Endothelial cell (in vitro differentiated cells): ENCODE data around the gene SUN5. TPM values are rescaled to one million over a fixed set of nuclear protein-coding genes. Genes with fewer than 3 reads are reported as not detected.

Experiments
- DNase-seq: peaks from one replicate; pipeline ENCODE4 v3.0.0; 2021; ENCODE audit warnings: low spot score
- H3K27ac Mint-ChIP-seq: one replicate; pipeline ENCODE4 v1.8.0; 2021; ENCODE audit warnings: mixed read lengths, inconsistent platforms; ENCODE audit not compliant: unreplicated experiment
- H3K27me3 Mint-ChIP-seq: one replicate; pipeline ENCODE4 v1.8.0; 2021; ENCODE audit warnings: mild to moderate bottlenecking, moderate library complexity, mixed read lengths, inconsistent platforms; ENCODE audit not compliant: unreplicated experiment
- H3K36me3 Mint-ChIP-seq: one replicate; pipeline ENCODE4 v1.8.0; 2021; ENCODE audit warnings: mild to moderate bottlenecking, low read depth, mixed read lengths, inconsistent platforms; ENCODE audit not compliant: unreplicated experiment
- H3K4me1 Mint-ChIP-seq: one replicate; pipeline ENCODE4 v1.8.0; 2021; ENCODE audit warnings: mild to moderate bottlenecking, mixed read lengths, inconsistent platforms; ENCODE audit not compliant: unreplicated experiment
- H3K4me3 Mint-ChIP-seq: one replicate; pipeline ENCODE4 v1.8.0; 2021; ENCODE audit warnings: mild to moderate bottlenecking, mixed read lengths, inconsistent platforms; ENCODE audit not compliant: unreplicated experiment
- H3K9me3 Mint-ChIP-seq: one replicate; pipeline ENCODE4 v1.8.0; 2021; ENCODE audit warnings: mixed read lengths, inconsistent platforms; ENCODE audit not compliant: unreplicated experiment
- CTCF ChIP-seq: fragments of 200-600 bp; sonication (generic); IDR thresholded peaks from one replicate; pipeline ENCODE4 v1.5.0; 2021; ENCODE audit warnings: antibody characterized with exemption; ENCODE audit not compliant: unreplicated experiment
- total RNA-seq: library from RNA; stranded (reverse); fragmentation: NEBNext Ultra II Directional; extraction: Animal tissue kit (Norgen Biotek cat#: 25700); gene quantifications from one replicate; pipeline ENCODE4 v1.2.1, GENCODE V29; 2021; ENCODE audit not compliant: unreplicated experiment

Gene SUN5
- total RNA-seq, 1 donor from 2014 or later, result not detected

DNA sequence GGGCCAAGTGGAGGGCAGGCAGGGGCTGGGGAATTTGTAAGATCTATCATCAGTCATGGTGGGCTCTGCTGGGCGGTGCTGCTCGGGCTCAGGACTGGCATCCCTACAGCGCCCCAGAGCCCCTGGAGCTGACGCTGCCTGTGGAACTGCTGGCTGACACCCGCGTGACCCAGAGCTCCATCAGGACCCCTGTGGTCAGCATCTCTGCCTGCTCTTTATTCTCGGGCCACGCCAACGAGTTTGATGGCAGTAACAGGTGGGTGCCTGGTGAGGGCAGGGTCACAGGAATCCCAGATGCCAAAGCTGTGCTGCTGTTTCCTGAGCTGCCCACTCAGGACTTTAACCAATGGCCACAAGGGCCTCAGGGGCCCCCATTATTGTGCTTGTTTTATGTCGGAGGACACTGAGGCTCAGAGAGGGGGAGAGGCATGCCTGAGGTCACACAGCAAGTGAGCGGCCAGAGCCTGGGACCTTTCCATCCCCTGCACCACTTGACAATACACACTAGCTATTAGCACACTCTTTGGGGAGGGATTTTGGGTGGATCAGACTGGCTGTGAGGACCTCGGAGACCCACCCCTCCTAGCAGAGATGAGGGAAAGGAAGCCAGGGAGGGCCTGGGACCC lies 9.6 kb upstream of the SUN5 start:
- Mint-ChIP-seq H3K4me1 (peaks cover 4% of the 10 kb centered on the region), H3K27ac (no peak overlapping the region), H3K27me3 (peaks cover 4% of the 10 kb centered on the region), H3K9me3 (no peaks in the 10 kb centered on the region), H3K4me3 (no peak overlapping the region), H3K36me3 (no peaks in the 10 kb centered on the region)
- no peak for TF ChIP-seq CTCF
- no peak for DNase-seq

DNA sequence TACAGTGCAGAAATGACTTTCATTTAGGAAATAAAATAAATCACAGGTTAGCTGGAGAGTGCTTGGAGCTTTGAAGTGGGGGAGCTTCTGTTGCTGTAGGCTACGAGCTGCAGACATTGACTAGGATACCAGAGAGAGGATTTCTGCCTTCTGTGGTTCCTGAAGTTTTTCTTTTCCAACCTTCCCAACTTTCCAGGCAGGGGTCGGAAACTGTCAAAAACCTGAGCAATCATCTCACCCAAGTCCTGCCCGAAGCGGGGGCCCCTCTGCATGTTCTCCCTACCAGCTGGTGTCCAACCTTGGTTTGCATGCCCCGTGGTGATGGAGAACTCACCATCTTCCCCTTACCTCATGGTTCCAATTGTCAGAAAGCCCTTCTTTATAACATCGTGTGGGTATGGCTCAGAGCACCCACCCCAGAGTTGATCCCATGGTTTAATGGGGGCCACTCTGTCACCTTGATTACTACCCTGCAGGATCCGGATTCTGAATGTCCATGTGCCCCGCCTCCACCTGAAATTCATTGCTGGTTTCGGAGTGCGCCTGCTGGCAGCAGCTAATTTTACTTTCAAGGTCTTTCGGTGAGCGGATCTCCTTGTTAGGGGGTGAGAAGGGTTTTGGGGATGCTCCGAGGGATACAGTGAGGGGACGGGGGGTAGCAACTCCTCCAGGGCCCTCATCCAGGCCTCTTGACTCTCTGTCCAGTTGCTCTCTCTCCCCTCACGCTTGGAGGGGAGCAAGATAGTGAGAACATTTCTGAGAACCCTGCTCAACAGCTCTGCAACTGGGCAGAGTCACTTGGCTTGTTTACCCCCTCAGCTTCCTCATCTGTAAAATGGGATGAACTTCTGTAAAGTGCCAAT lies 8.3 kb upstream of the SUN5 start:
- no peaks in the 10 kb centered on the region for H3K36me3 Mint-ChIP-seq
- H3K4me3 Mint-ChIP-seq, result no peak overlapping the region
- no peaks in the 10 kb centered on the region for H3K9me3 Mint-ChIP-seq
- no peak for DNase-seq
- no peak overlapping the region for H3K27ac Mint-ChIP-seq
- no peak for TF ChIP-seq CTCF
- H3K27me3 Mint-ChIP-seq, result peaks cover 4% of the 10 kb centered on the region
- H3K4me1 Mint-ChIP-seq, result peaks cover 6% of the 10 kb centered on the region

DNA sequence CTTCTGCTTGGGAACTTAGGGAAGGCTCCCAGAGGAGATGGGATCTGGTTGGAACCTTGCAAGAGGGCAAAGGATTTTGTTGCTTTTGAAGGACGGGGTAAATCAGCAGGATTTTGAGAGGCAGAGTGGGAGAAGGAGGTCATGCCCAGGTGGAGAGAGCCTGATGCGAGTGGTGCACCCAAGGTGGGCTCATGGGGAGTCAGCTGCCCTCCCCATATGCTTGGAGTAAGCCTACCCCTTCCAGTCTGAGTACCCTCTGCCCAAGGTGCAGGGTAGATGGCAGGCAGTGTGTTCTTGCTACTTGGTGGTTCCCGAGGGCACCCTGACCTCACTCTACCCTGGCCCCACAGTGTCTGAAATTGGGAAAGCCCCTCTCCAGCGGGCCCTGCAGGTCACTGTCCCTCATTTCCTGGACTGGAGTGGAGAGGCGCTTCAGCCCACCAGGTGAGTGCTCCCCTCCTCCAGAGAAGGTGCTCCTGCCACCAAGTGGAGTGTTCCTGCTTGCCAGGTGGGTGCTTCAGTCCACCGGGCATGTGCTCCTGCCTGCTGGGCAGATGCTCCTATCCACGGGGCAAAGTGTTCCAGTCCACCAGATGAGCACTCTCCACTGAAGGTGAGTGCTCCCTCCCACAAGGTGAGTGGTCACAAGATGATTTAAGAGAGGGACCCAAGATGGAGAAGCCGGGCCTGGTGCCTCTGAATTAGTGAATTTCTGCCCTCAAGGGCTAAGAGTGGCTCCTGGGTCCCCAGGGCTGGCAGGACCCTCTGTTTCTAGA lies 6.6 kb upstream of the SUN5 start:
- H3K36me3 Mint-ChIP-seq, result peaks cover 4% of the 10 kb centered on the region
- peaks cover 6% of the 10 kb centered on the region for H3K4me1 Mint-ChIP-seq
- no peak overlapping the region for H3K27ac Mint-ChIP-seq
- no peak for DNase-seq
- H3K4me3 Mint-ChIP-seq, result no peak overlapping the region
- no peaks in the 10 kb centered on the region for H3K9me3 Mint-ChIP-seq
- H3K27me3 Mint-ChIP-seq, result peaks cover 7% of the 10 kb centered on the region
- no peak for TF ChIP-seq CTCF

DNA sequence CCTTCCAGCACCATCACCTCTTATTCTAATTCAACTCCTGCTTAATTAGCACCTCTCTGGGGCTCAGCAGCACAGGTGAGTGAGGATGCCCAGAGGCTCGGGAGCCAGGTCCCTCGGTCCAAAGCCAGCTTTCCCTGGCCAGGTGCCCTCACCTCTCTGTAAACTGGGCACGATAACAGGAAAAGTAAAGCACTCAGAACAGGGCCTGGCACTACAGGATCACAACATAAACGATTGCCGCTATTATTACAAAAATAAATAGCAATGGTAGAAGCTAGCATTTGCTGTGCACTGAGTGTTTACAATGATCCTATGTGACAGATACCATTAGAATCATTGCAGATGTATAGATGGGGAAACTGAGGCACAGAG lies 5.9 kb upstream of the SUN5 start:
- no peak for DNase-seq
- Mint-ChIP-seq H3K4me3 (no peak overlapping the region), H3K9me3 (no peaks in the 10 kb centered on the region), H3K36me3 (peaks cover 4% of the 10 kb centered on the region), H3K27ac (no peak overlapping the region), H3K27me3 (peaks cover 7% of the 10 kb centered on the region), H3K4me1 (peaks cover 6% of the 10 kb centered on the region)
- no peak for TF ChIP-seq CTCF
